NCI-H2107 treated with DMSO at 0.1 percent for 48 hours (cell line): ENCODE measurements around the gene RNU6-9.

Experiments
- DNase-seq: peaks from one replicate; lab custom pipeline; 2025; ENCODE audit not compliant: unreplicated experiment; lab: John Stamatoyannopoulos, UW

The RNU6-9 gene

GRCh38 chr19:932648-933552 is 39.6 kb downstream of the RNU6-9 start:
- DNase-seq, result no peak

GRCh38 chr19:933553-933882 is 40.2 kb downstream of the RNU6-9 start:
- no peak for DNase-seq

GRCh38 chr19:934197-934840 is 41.0 kb downstream of the RNU6-9 start:
- no peak for DNase-seq

- DNase-seq, result no peak
Observed at GRCh38 chr19:934865-935479, 41.7 kb downstream of the RNU6-9 start.

GRCh38 chr19:936175-936546 is 42.9 kb downstream of the RNU6-9 start:
- DNase-seq, result no peak

GRCh38 chr19:937259-937694 is 44.0 kb downstream of the RNU6-9 start:
- no peak for DNase-seq

- no peak for DNase-seq
Observed at GRCh38 chr19:938233-938923, 45.1 kb downstream of the RNU6-9 start.

- no peak for DNase-seq
Observed at GRCh38 chr19:939439-939838, 46.2 kb downstream of the RNU6-9 start.

GRCh38 chr19:939922-940321 is 46.6 kb downstream of the RNU6-9 start:
- DNase-seq, result no peak

GRCh38 chr19:940591-941291 is 47.5 kb downstream of the RNU6-9 start:
- peak; percentile 14 for DNase-seq

- DNase-seq, result no peak
Observed at GRCh38 chr19:941292-942132, 48.2 kb downstream of the RNU6-9 start.

GRCh38 chr19:942133-942645 is 48.9 kb downstream of the RNU6-9 start:
- DNase-seq, result no peak
